K562 (cell line): ENCODE measurements around the gene SLC6A9. TPM values are rescaled to one million over a fixed set of nuclear protein-coding genes. Genes with fewer than 3 reads are reported as not detected.

Experiments
- ATAC-seq: fragments of 200-7000 bp; cut with Tn5 transposase; 3 replicates; pipeline ENCODE4 v1.9.1; 2020; ENCODE audit warnings: moderate library complexity
- BruUV-seq: library from RNA; stranded (reverse); fragments of 400-500 nt; replicated peaks from 2 replicates; lab custom pipeline; 2021; lab: Mats Ljungman, UMichigan
- CTCF ChIA-PET: fragments of 300-600 bp; formaldehyde crosslinking; extraction: SDS; loops from one replicate; lab custom pipeline; 2021; ENCODE audit warnings: low intra/inter-chr PET ratio; lab: Yijun Ruan, JAX
- POLR2A ChIA-PET: fragments of 300-600, 350-650 bp; sonication (Branson Sonifier 250); formaldehyde crosslinking; extraction: SDS; loops from one replicate; lab custom pipeline; 2021; ENCODE audit warnings: antibody characterized with exemption, inconsistent platforms; lab: Yijun Ruan, JAX
- DNase-seq, 4 experiments: peaks; one replicate each; pipeline versions ENCODE4 v3.0.0 to v3.0.0-alpha.2; 2011 to 2018; ENCODE audit warnings: low spot score in 3 of 4, mixed read lengths in 3 of 4; ENCODE audit errors: extremely low read depth in 1 of 4
- FAIRE-seq: peaks from 2 replicates; lab custom pipeline; 2011; peaks lifted over from hg19 to GRCh38; lab: Jason Lieb, UNC
- H2AFZ ChIP-seq: 2 replicates; pipeline ENCODE4 v1.6.0; 2011; ENCODE audit warnings: low read depth, low read length, control low read depth, inconsistent platforms
- H3K27ac ChIP-seq: fragments of 200-600 bp; 3 replicates; pipeline ENCODE4 v1.8.0; 2011; ENCODE audit warnings: low read depth, mild to moderate bottlenecking, control low read depth, inconsistent platforms, low read length, moderate library complexity, mixed read lengths; ENCODE audit errors: extremely low read depth
- H3K27me3 ChIP-seq, 2 experiments: fragments of 300-600 bp in 1 of 2; 2 replicates in 1 of 2; 3 replicates in 1 of 2; pipeline versions ENCODE4 v1.6.0 to v1.8.0; 2011; ENCODE audit warnings: inconsistent platforms in 2 of 2, low read length in 2 of 2, mild to moderate bottlenecking in 1 of 2, mixed read lengths in 1 of 2, moderate library complexity in 1 of 2; ENCODE audit not compliant: control insufficient read depth in 2 of 2, insufficient read depth in 2 of 2
- H3K36me3 ChIP-seq: fragments of 300-600 bp; 3 replicates; pipeline ENCODE4 v1.8.0; 2011; ENCODE audit warnings: mild to moderate bottlenecking, low read length, inconsistent platforms; ENCODE audit not compliant: control insufficient read depth, insufficient read depth
- H3K4me1 ChIP-seq, 2 experiments: fragments of 200-600 bp in 1 of 2; replicated peaks in 1 of 2; 2 replicates in 1 of 2; 3 replicates in 1 of 2; pipeline versions ENCODE4 v1.5.1 to v1.8.0; 2011; ENCODE audit warnings: inconsistent platforms in 2 of 2, low read length in 2 of 2, mild to moderate bottlenecking in 1 of 2, mixed read lengths in 1 of 2, moderate library complexity in 1 of 2; ENCODE audit not compliant: control insufficient read depth in 2 of 2, insufficient read depth in 2 of 2
- H3K4me2 ChIP-seq: 2 replicates; pipeline ENCODE4 v1.6.1; 2011; ENCODE audit warnings: low read length, control low read depth, inconsistent platforms, mixed read lengths; ENCODE audit not compliant: insufficient read depth
- H3K4me3 ChIP-seq: fragments of 200-600 bp; sonication (generic), shearing (Covaris generic); 2 replicates; pipeline ENCODE4 v1.5.1; 2016; ENCODE audit warnings: control low read depth, inconsistent platforms
- H3K79me2 ChIP-seq: fragments of 200-600 bp; 3 replicates; pipeline ENCODE4 v1.8.0; 2011; ENCODE audit warnings: low read length, inconsistent platforms; ENCODE audit not compliant: control insufficient read depth, insufficient read depth
- H3K9ac ChIP-seq, 2 experiments: 2 replicates each; pipeline versions ENCODE4 v1.6.0 to v1.6.1; 2011; ENCODE audit warnings: low read depth in 2 of 2, low read length in 2 of 2, control low read depth in 1 of 2, inconsistent platforms in 1 of 2, mild to moderate bottlenecking in 1 of 2, mixed read lengths in 1 of 2; ENCODE audit not compliant: insufficient read depth in 1 of 2
- H3K9me1 ChIP-seq: one replicate; pipeline ENCODE4 v1.6.0; 2011; ENCODE audit warnings: inconsistent platforms, mild to moderate bottlenecking, low read length, moderate library complexity; ENCODE audit not compliant: control insufficient read depth, insufficient read depth
- H3K9me3 ChIP-seq: replicated peaks from 2 replicates; pipeline ENCODE4 v1.5.1; 2011; ENCODE audit warnings: low read depth, low read length, inconsistent platforms; ENCODE audit not compliant: control insufficient read depth, insufficient read depth
- H4K20me1 ChIP-seq: replicated peaks from 2 replicates; pipeline ENCODE4 v1.6.1; 2011; ENCODE audit warnings: low read length, inconsistent platforms, mixed read lengths; ENCODE audit not compliant: control insufficient read depth, insufficient read depth
- CTCF ChIP-seq, 3 experiments: IDR thresholded peaks in 2 of 3; conservative IDR thresholded peaks in 1 of 3; 2 replicates each; pipeline ENCODE4 v1.5.1; 2011 to 2012; ENCODE audit warnings: low read length in 3 of 3, mild to moderate bottlenecking in 3 of 3, control low read depth in 2 of 3, improper control_type of control experiment in 1 of 3, inconsistent platforms in 1 of 3, low read depth in 1 of 3, mixed read lengths in 1 of 3, moderate library complexity in 1 of 3; ENCODE audit not compliant: insufficient read depth in 2 of 3
- EHMT2 ChIP-seq: fragments of 450-650 bp; IDR thresholded peaks from 2 replicates; pipeline ENCODE4 v1.6.1; 2018; ENCODE audit warnings: antibody characterized with exemption
- L3MBTL2 ChIP-seq: fragments of 450-650 bp; IDR thresholded peaks from 2 replicates; pipeline ENCODE4 v1.6.1; 2016; ENCODE audit warnings: mild to moderate bottlenecking, moderate library complexity
- RBFOX2 ChIP-seq: fragments of 200-400 bp; formaldehyde crosslinking; IDR thresholded peaks from 2 replicates; pipeline ENCODE4 v1.6.1; 2017; ENCODE audit warnings: low read depth, mild to moderate bottlenecking, low read length, moderate library complexity
- SIRT6 ChIP-seq: IDR thresholded peaks from one replicate; pipeline ENCODE4 v1.6.1; 2012; ENCODE audit warnings: low read depth, mild to moderate bottlenecking, control low read depth, inconsistent platforms, low read length, moderate library complexity
- SRSF7 ChIP-seq: fragments of 200-400 bp; formaldehyde crosslinking; optimal IDR thresholded peaks from 2 replicates; pipeline ENCODE3; 2017; ENCODE audit warnings: mild to moderate bottlenecking, low read depth, low read length
- TARDBP ChIP-seq: fragments of 450-650 bp; IDR thresholded peaks from 2 replicates; pipeline ENCODE4 v1.6.1; 2016
- TBP ChIP-seq: optimal IDR thresholded peaks from 2 replicates; pipeline ENCODE3; 2011; ENCODE audit warnings: low read depth, low read length, improper control_type of control experiment
- THRA ChIP-seq: fragments of 450-650 bp; IDR thresholded peaks from 2 replicates; pipeline ENCODE4 v1.6.1; 2017; ENCODE audit warnings: mild to moderate bottlenecking, moderate library complexity
- TSC22D4 ChIP-seq: fragments of 450-650 bp; IDR thresholded peaks from 2 replicates; pipeline ENCODE4 v1.6.1; 2016; ENCODE audit warnings: missing genetic modification characterization, missing biosample characterization, control low read depth
- WGBS: fragments of 100-300 bp; shearing (Covaris generic); methylation state at CpG from one replicate; pipeline ENCODE4 v1.1.6; 2016; ENCODE audit warnings: low coverage, mixed read lengths; ENCODE audit not compliant: insufficient coverage; ENCODE audit errors: missing lambda C conversion rate; 5-methylcytosine and 5-hydroxymethylcytosine counted together
- in situ Hi-C: fragments of 300-500 bp; cut with MboI; formaldehyde crosslinking; loops from 4 replicates; pipeline ENCODE4 v1.15.0; 2018; ENCODE audit warnings: inconsistent platforms, mixed read lengths
- intact Hi-C: fragments of 100-400 bp; cut with micrococcal nuclease; formaldehyde crosslinking; loops from 2 replicates; pipeline ENCODE4 v1.14.2; 2022
- polyA plus RNA-seq, 8 experiments: library from polyadenylated mRNA; depleted of rRNA in 4 of 8; stranded (reverse) in 5 of 8; unstranded in 3 of 8; fragments of >200 nt; fragmentation: Nextera tagmentation in 2 of 8; fragmentation: Illumina TruSeq in 1 of 8; extraction: Ambion mirVana in 2 of 8; extraction: Trizol in 1 of 8; gene quantifications; 2 replicates each; pipeline versions ENCODE4 v1.2.1 to v1.2.3, GENCODE V29; 2011 to 2014; ENCODE audit warnings: inconsistent platforms in 1 of 8, missing spikeins in 1 of 8
- total RNA-seq, 7 experiments: library from RNA; depleted of rRNA in 6 of 7; stranded (reverse); fragments of >200 nt in 6 of 7; fragmentation: Illumina TruSeq in 2 of 7; extraction: Trizol in 2 of 7; gene quantifications; 2 replicates each; pipeline versions ENCODE4 v1.2.1 to v1.2.3, GENCODE V29; 2011 to 2021; ENCODE audit warnings: low replicate concordance in 1 of 7
- TF ChIP-seq, protein P1 (sequence below): fragments of 450-650 bp; formaldehyde crosslinking; IDR thresholded peaks from 2 replicates; pipeline ENCODE4 v1.4.0; 2020; ENCODE audit warnings: mild to moderate bottlenecking, moderate library complexity

The SLC6A9 gene
- total and polyA plus RNA-seq, 9 of the 15 experiments (the other 6 are each of a cell fraction or from before 2014, with no cell fraction given) = 0.17 to 18.7 (median 2.9) TPM

- H2AFZ ChIP-seq = no peak overlapping the region
- WGBS = 95% methylated on average over 8 of the region's 8 CpGs
- no peaks in the 10 kb centered on the region for H3K9me3 ChIP-seq
- peaks cover 24% of the 10 kb centered on the region for H4K20me1 ChIP-seq
- in situ Hi-C loops = no loop called here
- ChIA-PET POLR2A (interaction anchor here (0.6 to 2.5 kb wide), 7 partner anchors 12 to 59 kb away, joined by 3 to 10 read pairs (median 5); partner anchors contain the start of gene CCDC24), CTCF (no interaction called here)
- no peak for ATAC-seq
- no peak overlapping the region for H3K27ac ChIP-seq
- FAIRE-seq = no peak
- no peaks in the 10 kb centered on the region for H3K27me3 ChIP-seq
- H3K79me2 ChIP-seq = peaks cover 68% of the 10 kb centered on the region
- H3K9ac ChIP-seq = peak overlapping the region in 1 of 2 experiments; percentile 66; a peak in 1 of 4 replicates
- H3K36me3 ChIP-seq = peaks cover 65% of the 10 kb centered on the region
- no peak for DNase-seq
- H3K4me3 ChIP-seq = no peak overlapping the region
- no peak overlapping the region for H3K4me2 ChIP-seq
- intact Hi-C loops = no loop called here
- no peak for TF ChIP-seq EHMT2
- peak; percentile 39; the same call in 1 of the 2 replicates for TF ChIP-seq RBFOX2
- BruUV-seq = no TSS peak
- H3K9me1 ChIP-seq = peaks cover 14% of the 10 kb centered on the region
- H3K4me1 ChIP-seq = peaks cover 47 to 73% of the 10 kb centered on the region in 2 experiments
Measured at GRCh38 chr1:43976890-43977289, 54.4 kb downstream of the SLC6A9 start.

DNA sequence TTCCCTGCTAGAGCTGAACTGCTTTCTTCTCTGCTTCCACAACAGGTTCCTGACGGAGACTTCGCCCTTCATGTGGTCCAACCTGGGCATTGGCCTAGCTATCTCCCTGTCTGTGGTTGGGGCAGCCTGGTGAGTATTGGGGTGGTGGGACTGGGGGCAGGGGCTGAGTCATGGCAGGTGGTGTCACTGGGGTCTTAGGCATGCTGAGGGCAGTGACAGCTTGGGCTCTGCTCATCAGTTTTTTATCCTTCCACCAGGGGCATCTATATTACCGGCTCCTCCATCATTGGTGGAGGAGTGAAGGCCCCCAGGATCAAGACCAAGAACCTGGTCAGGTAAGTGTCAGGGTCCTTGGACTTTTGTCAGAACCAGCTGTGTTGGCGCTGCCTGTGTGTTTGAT, 55.2 kb downstream of the SLC6A9 start:
- intact Hi-C loops (no loop called here), in situ Hi-C loops (no loop called here)
- WGBS = 63% methylated on average over 4 of the region's 4 CpGs
- BruUV-seq = no TSS peak
- H2AFZ ChIP-seq = no peak overlapping the region
- H3K79me2 ChIP-seq = peaks cover 64% of the 10 kb centered on the region
- H4K20me1 ChIP-seq = peaks cover 24% of the 10 kb centered on the region
- H3K27me3 ChIP-seq = no peaks in the 10 kb centered on the region
- no peak for FAIRE-seq
- peaks cover 17% of the 10 kb centered on the region for H3K9me1 ChIP-seq
- peak overlapping the region; percentile 89 for H3K27ac ChIP-seq
- peaks cover 47 to 73% of the 10 kb centered on the region in 2 experiments for H3K4me1 ChIP-seq
- no peaks in the 10 kb centered on the region for H3K9me3 ChIP-seq
- DNase-seq = peak in 2 of 4 experiments; percentile 51 to 56
- ChIA-PET CTCF (no interaction called here), POLR2A (interaction anchor here (0.6 to 2.5 kb wide), 8 partner anchors 8 to 72 kb away, joined by 3 to 7 read pairs (median 4); no protein-coding TSS in a partner anchor)
- peak overlapping the region; percentile 88 to 98 for H3K9ac ChIP-seq
- no peak for ATAC-seq
- peaks cover 65% of the 10 kb centered on the region for H3K36me3 ChIP-seq
- H3K4me3 ChIP-seq = peak overlapping the region; percentile 87
- peak overlapping the region; percentile 90 for H3K4me2 ChIP-seq
- TF ChIP-seq TBP (peak; percentile 4), TARDBP (no peak), THRA (no peak), CTCF (IDR thresholded peaks at IDR 0.05 in 2 of 3, conservative IDR thresholded peaks at IDR 0.05 in 1 of 3; ENCODE audit: insufficient read depth in 2 of 3, low read depth in 1 of 3, low read length in 3 of 3) (0 out of 6 replicates have a peak, but pooled peaks have one; percentile 1 to 18 (median 17)), SRSF7 (no peak), L3MBTL2 (no peak), SIRT6 (no peak), TSC22D4 (tag) (no peak)
- TF ChIP-seq, protein P1, sequence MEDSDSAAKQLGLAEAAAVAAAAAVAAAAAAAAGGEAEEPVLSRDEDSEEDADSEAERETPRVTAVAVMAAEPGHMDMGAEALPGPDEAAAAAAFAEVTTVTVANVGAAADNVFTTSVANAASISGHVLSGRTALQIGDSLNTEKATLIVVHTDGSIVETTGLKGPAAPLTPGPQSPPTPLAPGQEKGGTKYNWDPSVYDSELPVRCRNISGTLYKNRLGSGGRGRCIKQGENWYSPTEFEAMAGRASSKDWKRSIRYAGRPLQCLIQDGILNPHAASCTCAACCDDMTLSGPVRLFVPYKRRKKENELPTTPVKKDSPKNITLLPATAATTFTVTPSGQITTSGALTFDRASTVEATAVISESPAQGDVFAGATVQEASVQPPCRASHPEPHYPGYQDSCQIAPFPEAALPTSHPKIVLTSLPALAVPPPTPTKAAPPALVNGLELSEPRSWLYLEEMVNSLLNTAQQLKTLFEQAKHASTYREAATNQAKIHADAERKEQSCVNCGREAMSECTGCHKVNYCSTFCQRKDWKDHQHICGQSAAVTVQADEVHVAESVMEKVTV = no peak
